ENCODE measurements around the gene TGDS. TPM values are rescaled to one million over a fixed set of nuclear protein-coding genes. Genes with fewer than 3 reads are reported as not detected.

Gene TGDS
- total RNA-seq, 2 donors from 2014 or later: 9.0 to 11.3 TPM

DNA sequence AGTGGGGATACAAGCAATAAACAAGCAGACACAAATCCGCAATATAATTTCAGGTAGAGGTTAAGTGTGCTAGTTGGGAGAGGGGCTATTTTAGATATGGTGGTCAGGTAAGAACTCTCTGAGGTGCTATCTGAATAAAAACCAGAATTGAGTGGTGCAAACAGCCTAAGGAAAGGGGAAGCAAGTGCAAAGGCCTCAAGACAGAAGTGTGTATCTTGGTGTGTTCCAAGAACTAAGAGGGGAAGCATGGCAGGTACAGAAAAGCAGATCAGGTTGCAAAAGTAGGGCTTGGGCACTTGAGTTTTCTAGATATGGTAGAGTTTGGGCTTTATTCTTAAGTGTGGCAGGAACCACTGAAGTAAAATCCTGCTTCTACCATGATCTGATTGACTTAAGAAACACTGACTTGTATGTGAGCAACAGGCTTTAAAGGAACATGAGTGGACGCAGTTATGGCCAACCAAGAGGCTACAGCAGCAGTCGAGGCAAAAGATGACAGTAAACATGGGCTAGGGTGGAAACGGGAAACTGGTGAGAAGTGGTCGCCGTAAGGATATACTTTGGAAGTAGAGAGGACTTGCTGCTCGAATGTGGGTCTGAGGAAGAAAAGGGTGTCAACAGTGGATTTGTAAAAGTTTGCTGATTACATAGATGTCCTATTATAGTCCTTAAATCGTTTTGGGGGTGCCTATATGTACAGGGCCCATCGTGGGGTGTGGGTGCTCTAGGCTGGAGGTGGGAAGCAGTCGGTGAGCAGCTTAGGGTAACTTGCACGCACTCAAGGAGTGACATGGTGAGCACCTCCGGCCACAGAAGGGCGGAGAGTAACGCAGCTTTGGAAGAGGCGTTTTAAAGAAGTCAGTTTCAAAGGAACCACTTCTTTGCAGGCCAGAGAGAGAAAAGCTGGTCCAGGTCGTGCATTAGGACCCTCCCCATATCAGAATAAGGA lies 677 bp downstream of the TGDS start:
- no peaks in the 10 kb centered on the region for H3K9me3 ChIP-seq
- H3K4me3 ChIP-seq: peak overlapping the region; percentile 62 to 72
- no peaks in the 10 kb centered on the region for H3K36me3 ChIP-seq
- H3K27ac ChIP-seq: peak overlapping the region; percentile 77 to 80
- no peaks in the 10 kb centered on the region for H3K4me1 ChIP-seq (replicated peaks)
- no peak for DNase-seq (ENCODE audit: low spot score)
- intact Hi-C loops (cut with DNase I): no loop called here
- TF ChIP-seq POLR2A (IDR thresholded peaks at IDR 0.05) (no peak), POLR2AphosphoS5 (IDR thresholded peaks at IDR 0.05) (no peak)
- TF ChIP-seq, protein P1, sequence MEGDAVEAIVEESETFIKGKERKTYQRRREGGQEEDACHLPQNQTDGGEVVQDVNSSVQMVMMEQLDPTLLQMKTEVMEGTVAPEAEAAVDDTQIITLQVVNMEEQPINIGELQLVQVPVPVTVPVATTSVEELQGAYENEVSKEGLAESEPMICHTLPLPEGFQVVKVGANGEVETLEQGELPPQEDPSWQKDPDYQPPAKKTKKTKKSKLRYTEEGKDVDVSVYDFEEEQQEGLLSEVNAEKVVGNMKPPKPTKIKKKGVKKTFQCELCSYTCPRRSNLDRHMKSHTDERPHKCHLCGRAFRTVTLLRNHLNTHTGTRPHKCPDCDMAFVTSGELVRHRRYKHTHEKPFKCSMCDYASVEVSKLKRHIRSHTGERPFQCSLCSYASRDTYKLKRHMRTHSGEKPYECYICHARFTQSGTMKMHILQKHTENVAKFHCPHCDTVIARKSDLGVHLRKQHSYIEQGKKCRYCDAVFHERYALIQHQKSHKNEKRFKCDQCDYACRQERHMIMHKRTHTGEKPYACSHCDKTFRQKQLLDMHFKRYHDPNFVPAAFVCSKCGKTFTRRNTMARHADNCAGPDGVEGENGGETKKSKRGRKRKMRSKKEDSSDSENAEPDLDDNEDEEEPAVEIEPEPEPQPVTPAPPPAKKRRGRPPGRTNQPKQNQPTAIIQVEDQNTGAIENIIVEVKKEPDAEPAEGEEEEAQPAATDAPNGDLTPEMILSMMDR (IDR thresholded peaks at IDR 0.05): no peak
- WGBS: 6% methylated on average over 16 of the region's 16 CpGs
- no peaks in the 10 kb centered on the region for H3K27me3 ChIP-seq (replicated peaks; ENCODE audit: insufficient read depth)

DNA sequence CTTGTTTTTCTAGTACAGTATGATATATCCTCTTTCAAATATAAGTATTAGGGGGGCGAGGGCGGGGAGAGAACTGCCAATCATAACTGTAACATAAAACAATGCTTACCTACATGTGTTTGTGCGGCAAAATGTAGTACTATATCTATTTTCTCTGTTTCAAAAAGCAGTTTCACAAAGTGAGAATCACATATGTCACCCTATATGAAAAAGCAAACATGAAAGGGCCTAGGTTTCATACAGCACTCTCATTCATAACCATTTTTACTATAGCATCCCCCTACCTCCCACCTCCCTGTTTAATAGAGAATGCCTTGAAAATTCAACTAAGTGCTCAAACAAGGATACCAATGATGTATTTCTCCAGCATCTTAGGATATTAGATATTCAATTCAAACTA lies 5.2 kb downstream of the TGDS start:
- H3K27me3 ChIP-seq (replicated peaks; ENCODE audit: insufficient read depth): no peaks in the 10 kb centered on the region
- H3K4me1 ChIP-seq (replicated peaks): no peaks in the 10 kb centered on the region
- no peak overlapping the region for H3K27ac ChIP-seq
- H3K4me3 ChIP-seq: no peak overlapping the region
- H3K9me3 ChIP-seq: no peaks in the 10 kb centered on the region
- TF ChIP-seq, protein P1 (IDR thresholded peaks at IDR 0.05): no peak
- no peak for TF ChIP-seq POLR2A (IDR thresholded peaks at IDR 0.05)
- TF ChIP-seq POLR2AphosphoS5 (IDR thresholded peaks at IDR 0.05): no peak
- no peak for DNase-seq (ENCODE audit: low spot score)
- 97% methylated on average over 3 of the region's 3 CpGs for WGBS
- no peaks in the 10 kb centered on the region for H3K36me3 ChIP-seq
- intact Hi-C loops (cut with DNase I): no loop called here

DNA sequence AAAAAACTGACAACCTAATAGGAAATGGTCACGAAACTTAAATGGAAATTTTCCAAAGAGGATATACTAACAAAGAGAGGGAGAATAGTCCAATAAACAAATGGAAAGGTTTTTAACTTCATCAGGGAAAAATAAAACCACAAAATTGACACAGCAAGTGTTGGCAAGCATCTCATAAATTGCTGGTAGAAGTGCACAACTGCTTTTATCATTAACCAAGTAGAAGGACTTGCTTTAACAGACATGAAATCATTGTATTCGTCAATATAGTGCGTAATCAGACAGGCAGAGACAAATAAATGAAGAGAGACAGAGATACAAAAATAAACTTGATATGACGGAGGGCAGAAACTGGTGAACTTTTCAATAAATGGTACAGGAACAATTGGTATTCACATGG lies 7.4 kb downstream of the TGDS start:
- no peak for DNase-seq (ENCODE audit: low spot score)
- H3K4me1 ChIP-seq (replicated peaks): no peaks in the 10 kb centered on the region
- intact Hi-C loops (cut with DNase I): no loop called here
- 63% methylated on average over 4 of the region's 4 CpGs for WGBS
- TF ChIP-seq, protein P1 (IDR thresholded peaks at IDR 0.05): no peak
- TF ChIP-seq POLR2A (IDR thresholded peaks at IDR 0.05) (no peak), POLR2AphosphoS5 (IDR thresholded peaks at IDR 0.05) (no peak)
- H3K27ac ChIP-seq: no peak overlapping the region
- H3K27me3 ChIP-seq (replicated peaks; ENCODE audit: insufficient read depth): no peaks in the 10 kb centered on the region
- H3K4me3 ChIP-seq: no peak overlapping the region
- no peaks in the 10 kb centered on the region for H3K36me3 ChIP-seq
- H3K9me3 ChIP-seq: no peaks in the 10 kb centered on the region

DNA sequence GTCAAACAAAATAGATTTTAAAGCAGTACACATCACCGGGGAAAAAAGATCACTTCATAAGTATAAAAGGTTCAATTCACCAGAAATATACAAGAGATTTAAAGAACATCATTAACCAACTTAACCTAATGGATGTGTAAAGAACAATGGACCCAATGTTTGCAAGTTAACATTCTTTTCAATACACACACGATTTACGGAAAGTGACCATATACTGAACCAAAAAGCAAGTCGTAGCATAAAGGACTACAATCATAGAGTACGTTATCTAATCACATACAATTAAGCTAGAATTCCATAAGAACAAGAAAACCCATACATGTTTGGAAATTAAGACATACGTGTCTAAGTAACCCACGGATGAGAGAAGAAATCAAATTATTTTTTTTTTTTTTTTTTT lies 9.6 kb downstream of the TGDS start:
- Histone ChIP-seq H3K27me3 (replicated peaks; ENCODE audit: insufficient read depth) (no peaks in the 10 kb centered on the region), H3K9me3 (no peaks in the 10 kb centered on the region), H3K27ac (no peak overlapping the region), H3K36me3 (peaks cover 0 to 3% of the 10 kb centered on the region in 2 donors), H3K4me1 (replicated peaks) (no peaks in the 10 kb centered on the region), H3K4me3 (no peak overlapping the region)
- no peak for DNase-seq (ENCODE audit: low spot score)
- TF ChIP-seq POLR2A (IDR thresholded peaks at IDR 0.05) (no peak), POLR2AphosphoS5 (IDR thresholded peaks at IDR 0.05) (no peak)
- TF ChIP-seq, protein P1 (IDR thresholded peaks at IDR 0.05): no peak
- WGBS: 82% methylated on average over 7 of the region's 7 CpGs
- intact Hi-C loops (cut with DNase I): no loop called here
